ENCODE data around the gene WDR75. TPM values are rescaled to one million over a fixed set of nuclear protein-coding genes. Genes with fewer than 3 reads are reported as not detected.

WDR75 gene
- total and polyA plus RNA-seq, 2 donors (not counting 3 experiments of a cell fraction or from before 2014, with no cell fraction given), result 17.4 to 44.8 TPM

DNA sequence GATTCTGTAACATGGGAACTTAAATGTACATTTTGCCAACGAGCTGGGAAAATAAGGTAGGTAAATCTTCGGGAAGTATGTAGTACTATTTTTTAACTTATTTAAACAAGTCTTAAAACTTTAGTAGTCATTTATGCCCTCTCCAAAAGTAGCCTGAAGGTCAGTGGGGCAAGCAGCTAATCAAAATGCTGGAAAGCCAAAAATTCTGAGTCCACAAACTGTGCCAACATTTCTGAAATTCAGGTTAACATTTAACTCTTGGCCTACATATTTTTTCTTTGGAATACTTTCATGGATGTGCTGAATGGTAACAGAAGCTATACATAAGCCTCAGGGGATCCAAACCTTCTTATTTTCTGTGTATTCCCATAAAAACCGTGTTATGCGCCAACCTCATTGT is 26.3 kb downstream of the WDR75 start:
- Histone ChIP-seq H3K4me1 (ENCODE audit: control insufficient read depth, extremely low read depth, insufficient read depth, low read length) (no peaks in the 10 kb centered on the region), H3K9me1 (replicated peaks; ENCODE audit: control insufficient read depth, extremely low read depth, insufficient read depth, low read length) (no peaks in the 10 kb centered on the region), H3K4me2 (ENCODE audit: insufficient read depth, low read length) (no peak overlapping the region), H3K79me2 (ENCODE audit: control insufficient read depth, insufficient read depth, low read length) (no peaks in the 10 kb centered on the region), H3K9me3 (replicated peaks; ENCODE audit: control insufficient read depth, insufficient read depth, low read length) (no peaks in the 10 kb centered on the region), H3K27ac (ENCODE audit: insufficient read depth, low read depth, low read length) (no peak overlapping the region), H3K27me3 (ENCODE audit: control insufficient read depth in 2 of 2, insufficient read depth in 2 of 2, low read length in 2 of 2) (no peaks in the 10 kb centered on the region), H4K20me1 (replicated peaks; ENCODE audit: control insufficient read depth, extremely low read depth, insufficient read depth, low read length) (no peaks in the 10 kb centered on the region), H2AFZ (ENCODE audit: low read depth, low read length) (no peak overlapping the region), H3K36me3 (ENCODE audit: control insufficient read depth in 2 of 2, extremely low read depth in 1 of 2, insufficient read depth in 2 of 2, low read length in 2 of 2) (peaks cover 20 to 51% of the 10 kb centered on the region in 2 experiments), H3K4me3 (replicated peaks in 1 of 3; ENCODE audit: insufficient read depth in 1 of 3, low read depth in 1 of 3, low read length in 3 of 3) (no peak overlapping the region), H3K9ac (replicated peaks; ENCODE audit: extremely low read depth, insufficient read depth, low read length) (no peak overlapping the region)
- dilution Hi-C loops (cut with MboI; ENCODE audit: extremely low pct_ligation_motif_present, low sequenced_read_pairs), result no loop called here
- no peak for DNase-seq (ENCODE audit: low read depth, low spot score)
- intact Hi-C loops (cut with micrococcal nuclease), result no loop called here
- no peak for FAIRE-seq
- ChIA-PET CTCF (interaction anchor here (0.8 kb wide), 1 partner anchor 193 kb away, joined by 3 read pairs; no protein-coding TSS in a partner anchor), POLR2A (no interaction called here)
- no TSS peak for BruUV-seq (replicated peaks)
- no peak for TF ChIP-seq JUN (IDR thresholded peaks at IDR 0.05; ENCODE audit: borderline replicate concordance, insufficient read depth, insufficient read length, low read depth)
- no peak for TF ChIP-seq FOS (IDR thresholded peaks at IDR 0.05; ENCODE audit: borderline replicate concordance, insufficient read depth, low read length)
- no peak for TF ChIP-seq GATA2 (IDR thresholded peaks at IDR 0.05; ENCODE audit: insufficient read depth, insufficient read length, low read depth, low read length)
- TF ChIP-seq MYC (IDR thresholded peaks at IDR 0.05; ENCODE audit: low read depth, low read length), result no peak
- no peak for TF ChIP-seq POLR2AphosphoS5 (IDR thresholded peaks at IDR 0.05; ENCODE audit: insufficient read depth, low read depth, low read length)
- no peak for TF ChIP-seq POLR2A (IDR thresholded peaks at IDR 0.05; ENCODE audit: low read depth, low read length)
- TF ChIP-seq, protein P1, sequence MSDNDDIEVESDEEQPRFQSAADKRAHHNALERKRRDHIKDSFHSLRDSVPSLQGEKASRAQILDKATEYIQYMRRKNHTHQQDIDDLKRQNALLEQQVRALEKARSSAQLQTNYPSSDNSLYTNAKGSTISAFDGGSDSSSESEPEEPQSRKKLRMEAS (IDR thresholded peaks at IDR 0.05; ENCODE audit: insufficient read depth, insufficient read length), result no peak
- TF ChIP-seq, protein P2, sequence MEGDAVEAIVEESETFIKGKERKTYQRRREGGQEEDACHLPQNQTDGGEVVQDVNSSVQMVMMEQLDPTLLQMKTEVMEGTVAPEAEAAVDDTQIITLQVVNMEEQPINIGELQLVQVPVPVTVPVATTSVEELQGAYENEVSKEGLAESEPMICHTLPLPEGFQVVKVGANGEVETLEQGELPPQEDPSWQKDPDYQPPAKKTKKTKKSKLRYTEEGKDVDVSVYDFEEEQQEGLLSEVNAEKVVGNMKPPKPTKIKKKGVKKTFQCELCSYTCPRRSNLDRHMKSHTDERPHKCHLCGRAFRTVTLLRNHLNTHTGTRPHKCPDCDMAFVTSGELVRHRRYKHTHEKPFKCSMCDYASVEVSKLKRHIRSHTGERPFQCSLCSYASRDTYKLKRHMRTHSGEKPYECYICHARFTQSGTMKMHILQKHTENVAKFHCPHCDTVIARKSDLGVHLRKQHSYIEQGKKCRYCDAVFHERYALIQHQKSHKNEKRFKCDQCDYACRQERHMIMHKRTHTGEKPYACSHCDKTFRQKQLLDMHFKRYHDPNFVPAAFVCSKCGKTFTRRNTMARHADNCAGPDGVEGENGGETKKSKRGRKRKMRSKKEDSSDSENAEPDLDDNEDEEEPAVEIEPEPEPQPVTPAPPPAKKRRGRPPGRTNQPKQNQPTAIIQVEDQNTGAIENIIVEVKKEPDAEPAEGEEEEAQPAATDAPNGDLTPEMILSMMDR (IDR thresholded peaks at IDR 0.05; ENCODE audit: extremely low read depth in 1 of 2, insufficient read depth in 1 of 2, low read depth in 1 of 2, low read length in 2 of 2), result no peak
- TF ChIP-seq EZH2 (IDR thresholded peaks at IDR 0.05; ENCODE audit: borderline replicate concordance, low read depth, low read length, severe bottlenecking), result no peak

All from endothelial cell of umbilical vein (primary cell).